IMR-90 (cell line): ENCODE results near the gene COG2. TPM values are rescaled to one million over a fixed set of nuclear protein-coding genes. Genes with fewer than 3 reads are reported as not detected.

Experiments
- ATAC-seq: fragments of 200-7000 bp; cut with Tn5 transposase; 2 replicates; pipeline ENCODE4 v1.9.1; 2020; ENCODE audit warnings: low read depth, mild to moderate bottlenecking, moderate library complexity
- BruUV-seq: library from RNA; stranded (reverse); fragments of 400-500 nt; replicated peaks from 2 replicates; lab custom pipeline; 2021; lab: Mats Ljungman, UMichigan
- CTCF ChIA-PET: fragments of 300-600 bp; formaldehyde crosslinking; extraction: SDS; loops from one replicate; lab custom pipeline; 2021; ENCODE audit warnings: antibody characterized with exemption; lab: Yijun Ruan, JAX
- POLR2A ChIA-PET: fragments of 300-600 bp; sonication (Branson Sonifier 250); formaldehyde crosslinking; loops from one replicate; lab custom pipeline; 2022; ENCODE audit warnings: antibody characterized with exemption; ENCODE audit not compliant: unreplicated experiment; lab: Charles Lee
- DNase-seq: peaks from one replicate; pipeline ENCODE4 v3.0.0; 2013
- H2AFZ ChIP-seq: replicated peaks from 2 replicates; pipeline ENCODE3; 2013; ENCODE audit warnings: low read length, mild to moderate bottlenecking; ENCODE audit not compliant: poor library complexity
- H2AK5ac ChIP-seq: 2 replicates; pipeline ENCODE4 v1.6.1; 2013; ENCODE audit warnings: low read depth, low read length, inconsistent platforms
- H2AK9ac ChIP-seq: replicated peaks from 2 replicates; pipeline ENCODE3; 2013; ENCODE audit warnings: mild to moderate bottlenecking, low read depth, low read length, moderate library complexity; ENCODE audit not compliant: poor library complexity
- H2BK120ac ChIP-seq: 2 replicates; pipeline ENCODE4 v1.6.1; 2013; ENCODE audit warnings: low read depth, low read length, inconsistent platforms
- H2BK15ac ChIP-seq: 3 replicates; pipeline ENCODE4 v1.6.1; 2013; ENCODE audit warnings: low read depth, low read length, inconsistent platforms
- H2BK20ac ChIP-seq: 2 replicates; pipeline ENCODE4 v1.6.1; 2013; ENCODE audit warnings: low read depth, mild to moderate bottlenecking, inconsistent platforms, low read length, moderate library complexity
- H2BK5ac ChIP-seq: 2 replicates; pipeline ENCODE4 v1.6.1; 2013; ENCODE audit warnings: mild to moderate bottlenecking, low read depth, low read length, inconsistent platforms; ENCODE audit not compliant: poor library complexity, severe bottlenecking
- H3K14ac ChIP-seq: replicated peaks from 2 replicates; pipeline ENCODE4 v1.6.1; 2013; ENCODE audit warnings: low read depth, low read length, inconsistent platforms
- H3K18ac ChIP-seq: 2 replicates; pipeline ENCODE4 v1.6.1; 2013; ENCODE audit warnings: low read depth, low read length, control low read depth
- H3K23ac ChIP-seq: 2 replicates; pipeline ENCODE4 v1.6.1; 2013; ENCODE audit warnings: low read depth, low read length, inconsistent platforms
- H3K27ac ChIP-seq: 2 replicates; pipeline ENCODE4 v1.5.1; 2013; ENCODE audit warnings: mild to moderate bottlenecking, control low read depth, low read length; ENCODE audit not compliant: insufficient read depth
- H3K27me3 ChIP-seq: 2 replicates; pipeline ENCODE4 v1.6.1; 2013; ENCODE audit warnings: low read length; ENCODE audit not compliant: control insufficient read depth, insufficient read depth
- H3K36me3 ChIP-seq: 2 replicates; pipeline ENCODE4 v1.6.1; 2013; ENCODE audit warnings: low read length, mixed read lengths; ENCODE audit not compliant: control insufficient read depth, insufficient read depth
- H3K4ac ChIP-seq: 2 replicates; pipeline ENCODE4 v1.6.1; 2013; ENCODE audit warnings: low read depth, low read length, inconsistent platforms
- H3K4me1 ChIP-seq: 2 replicates; pipeline ENCODE4 v1.6.1; 2013; ENCODE audit warnings: low read length, mixed read lengths; ENCODE audit not compliant: control insufficient read depth, insufficient read depth
- H3K4me2 ChIP-seq: 2 replicates; pipeline ENCODE4 v1.6.1; 2013; ENCODE audit warnings: low read depth, mild to moderate bottlenecking, control low read depth, low read length, moderate library complexity
- H3K4me3 ChIP-seq: 2 replicates; pipeline ENCODE4 v1.5.1; 2013; ENCODE audit warnings: low read depth, mild to moderate bottlenecking, control low read depth, low read length, moderate library complexity; ENCODE audit not compliant: insufficient read depth
- H3K56ac ChIP-seq: 2 replicates; pipeline ENCODE4 v1.6.1; 2013; ENCODE audit warnings: low read length, inconsistent platforms; ENCODE audit not compliant: insufficient read depth; ENCODE audit errors: extremely low read depth
- H3K79me1 ChIP-seq, 2 experiments: 2 replicates each; pipeline ENCODE4 v1.6.1; 2013; ENCODE audit warnings: low read length in 2 of 2, inconsistent platforms in 1 of 2, low read depth in 1 of 2
- H3K9ac ChIP-seq: 2 replicates; pipeline ENCODE4 v1.6.1; 2013; ENCODE audit warnings: low read depth, low read length, control low read depth
- H3K9me1 ChIP-seq: 2 replicates; pipeline ENCODE4 v1.6.1; 2013; ENCODE audit warnings: low read length, inconsistent platforms; ENCODE audit not compliant: insufficient read depth
- H3K9me3 ChIP-seq: 2 replicates; pipeline ENCODE4 v1.6.1; 2013; ENCODE audit warnings: low read length; ENCODE audit not compliant: control insufficient read depth, insufficient read depth
- H4K20me1 ChIP-seq: 2 replicates; pipeline ENCODE4 v1.6.1; 2013; ENCODE audit warnings: low read length, inconsistent platforms; ENCODE audit not compliant: insufficient read depth
- H4K5ac ChIP-seq: 2 replicates; pipeline ENCODE4 v1.6.1; 2013; ENCODE audit warnings: mild to moderate bottlenecking, low read depth, low read length, control low read depth
- H4K8ac ChIP-seq, 2 experiments: 2 replicates each; pipeline ENCODE4 v1.6.1; 2013; ENCODE audit warnings: low read depth in 2 of 2, low read length in 2 of 2, control low read depth in 1 of 2, inconsistent platforms in 1 of 2
- H4K91ac ChIP-seq: 2 replicates; pipeline ENCODE4 v1.6.1; 2013; ENCODE audit warnings: low read depth, low read length, inconsistent platforms; ENCODE audit not compliant: insufficient read depth
- CEBPB ChIP-seq: IDR thresholded peaks from 2 replicates; pipeline ENCODE4 v1.6.1; 2012; ENCODE audit warnings: low read depth, low read length, improper control_type of control experiment
- CHD1 ChIP-seq: IDR thresholded peaks from 2 replicates; pipeline ENCODE4 v1.6.1; 2012; ENCODE audit warnings: low read depth, low read length, improper control_type of control experiment
- MAFK ChIP-seq: IDR thresholded peaks from 2 replicates; pipeline ENCODE4 v1.6.1; 2012; ENCODE audit warnings: low read depth, low read length, improper control_type of control experiment
- NFE2L2 ChIP-seq: fragments of 150-350 bp; IDR thresholded peaks from 2 replicates; pipeline ENCODE4 v1.6.1; 2016; ENCODE audit warnings: low read depth, mild to moderate bottlenecking, low read length
- RAD21 ChIP-seq: IDR thresholded peaks from 2 replicates; pipeline ENCODE4 v1.6.1; 2012; ENCODE audit warnings: low read length, improper control_type of control experiment
- WGBS, 2 experiments: methylation state at CpG; one replicate each; pipeline versions ENCODE4 v1.1.5 to v1.1.7; 2013; ENCODE audit warnings: missing lambda C conversion rate in 2 of 2; ENCODE audit not compliant: insufficient read length in 1 of 2; ENCODE audit errors: extremely low coverage in 2 of 2; 5-methylcytosine and 5-hydroxymethylcytosine counted together
- dilution Hi-C: fragments of 300-500 bp; cut with HindIII; formaldehyde crosslinking; loops from one replicate; pipeline ENCODE4 v1.14.3; 2018; ENCODE audit warnings: low sequenced_read_pairs; ENCODE audit not compliant: unreplicated experiment
- in situ Hi-C: fragments of 300-500 bp; cut with MboI; formaldehyde crosslinking; loops from 3 replicates; pipeline ENCODE4 v1.14.3; 2019; ENCODE audit warnings: low sequenced_read_pairs, inconsistent platforms, mixed read lengths
- intact Hi-C: fragments of 100-400 bp; cut with micrococcal nuclease; formaldehyde crosslinking; loops from 2 replicates; pipeline ENCODE4 v1.10.0; 2022
- polyA plus RNA-seq, 3 experiments: library from polyadenylated mRNA; depleted of rRNA; stranded (reverse); fragments of >200 nt; gene quantifications; 2 replicates each; pipeline ENCODE4 v1.2.3, GENCODE V29; 2012; ENCODE audit warnings: low replicate concordance in 1 of 3
- total RNA-seq: library from RNA; depleted of rRNA; stranded (reverse); fragments of >200 nt; gene quantifications from 2 replicates; pipeline ENCODE4 v1.2.3, GENCODE V29; 2012
- TF ChIP-seq, protein P1 (sequence below): fragments of 150-350 bp; IDR thresholded peaks from 2 replicates; pipeline ENCODE4 v1.6.1; 2017; ENCODE audit warnings: mild to moderate bottlenecking, antibody characterized with exemption, low read length, low read depth

Gene COG2
- total and polyA plus RNA-seq, 2 of the 4 experiments (the other 2 are of a cell fraction), result 9.1 to 16.7 TPM

- no peak overlapping the region for H2AK5ac ChIP-seq
- H4K91ac ChIP-seq, result no peak overlapping the region
- no peak overlapping the region for H2BK20ac ChIP-seq
- H3K14ac ChIP-seq, result no peak overlapping the region
- in situ Hi-C loops (no loop called here), intact Hi-C loops (no loop called here), dilution Hi-C loops (no loop called here)
- no peak overlapping the region for H4K8ac ChIP-seq
- H2BK120ac ChIP-seq, result no peak overlapping the region
- no peak overlapping the region for H3K4me2 ChIP-seq
- no peaks in the 10 kb centered on the region for H3K4me1 ChIP-seq
- peaks cover 2 to 3% of the 10 kb centered on the region in 2 experiments; a peak in 1 of 4 replicates for H3K79me1 ChIP-seq
- no peak overlapping the region for H3K4me3 ChIP-seq
- no peak overlapping the region for H3K9ac ChIP-seq
- H2AFZ ChIP-seq, result no peak overlapping the region
- WGBS, 2 experiments, result no CpG with 5 or more reads among the region's 2 CpGs
- CTCF ChIA-PET, result no interaction called here
- DNase-seq, result no peak
- no peak for ATAC-seq
- no peak overlapping the region for H3K27ac ChIP-seq
- POLR2A ChIA-PET, result no interaction called here
- no peak overlapping the region for H3K18ac ChIP-seq
- no peaks in the 10 kb centered on the region for H4K20me1 ChIP-seq
- no TSS peak for BruUV-seq
- H3K23ac ChIP-seq, result no peak overlapping the region
- H3K4ac ChIP-seq, result no peak overlapping the region
- no peak overlapping the region for H2BK15ac ChIP-seq
- TF ChIP-seq MAFK (no peak), CEBPB (no peak), CHD1 (no peak), NFE2L2 (no peak), RAD21 (no peak)
- TF ChIP-seq, protein P1, sequence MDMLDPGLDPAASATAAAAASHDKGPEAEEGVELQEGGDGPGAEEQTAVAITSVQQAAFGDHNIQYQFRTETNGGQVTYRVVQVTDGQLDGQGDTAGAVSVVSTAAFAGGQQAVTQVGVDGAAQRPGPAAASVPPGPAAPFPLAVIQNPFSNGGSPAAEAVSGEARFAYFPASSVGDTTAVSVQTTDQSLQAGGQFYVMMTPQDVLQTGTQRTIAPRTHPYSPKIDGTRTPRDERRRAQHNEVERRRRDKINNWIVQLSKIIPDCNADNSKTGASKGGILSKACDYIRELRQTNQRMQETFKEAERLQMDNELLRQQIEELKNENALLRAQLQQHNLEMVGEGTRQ, result no peak
- no peak overlapping the region for H2BK5ac ChIP-seq
- no peaks in the 10 kb centered on the region for H3K9me3 ChIP-seq
- H4K5ac ChIP-seq, result no peak overlapping the region
- peaks cover 10% of the 10 kb centered on the region for H3K36me3 ChIP-seq
- no peak overlapping the region for H3K56ac ChIP-seq
- H3K27me3 ChIP-seq, result no peaks in the 10 kb centered on the region
- no peak overlapping the region for H2AK9ac ChIP-seq
- H3K9me1 ChIP-seq, result peaks cover 3% of the 10 kb centered on the region
These were observed 16.4 kb downstream of the COG2 start for GRCh38 chr1:230658691-230659090.
